WTC11 (cell line): ENCODE results near the gene PACS1. TPM values are rescaled to one million over a fixed set of nuclear protein-coding genes. Genes with fewer than 3 reads are reported as not detected.
A peak's percentile ranks its signal among the peaks of the same experiment; 100 is the strongest.

ENCODE experiments used
- ATAC-seq: fragments of 200-7000 bp; cut with Tn5 transposase; 2 replicates; pipeline ENCODE4 v1.10.0; 2021; ENCODE audit warnings: mild to moderate bottlenecking, moderate library complexity
- CTCF ChIA-PET: fragments of 300-600 bp; sonication (Branson Sonifier 250); formaldehyde crosslinking; loops from one replicate; lab custom pipeline; 2021; ENCODE audit warnings: antibody characterized with exemption; lab: Charles Lee
- POLR2A ChIA-PET: fragments of 350-600 bp; sonication (Branson Sonifier 250); formaldehyde crosslinking; loops from one replicate; lab custom pipeline; 2021; ENCODE audit warnings: antibody characterized with exemption; lab: Charles Lee
- DNase-seq: peaks from one replicate; pipeline ENCODE4 v3.0.0; 2021; ENCODE audit warnings: low spot score
- H3K27ac Mint-ChIP-seq: 2 replicates; pipeline ENCODE4 v1.8.0; 2021; ENCODE audit warnings: mixed read lengths
- H3K27me3 Mint-ChIP-seq: 2 replicates; pipeline ENCODE4 v1.8.0; 2021; ENCODE audit warnings: low read depth, mild to moderate bottlenecking, moderate library complexity, mixed read lengths
- H3K36me3 Mint-ChIP-seq: 2 replicates; pipeline ENCODE4 v1.8.0; 2021; ENCODE audit warnings: mixed read lengths
- H3K4me1 Mint-ChIP-seq: 2 replicates; pipeline ENCODE4 v1.8.0; 2022; ENCODE audit warnings: mixed read lengths
- H3K4me3 Mint-ChIP-seq: 2 replicates; pipeline ENCODE4 v1.8.0; 2021; ENCODE audit warnings: mild to moderate bottlenecking, moderate library complexity, mixed read lengths
- H3K9me3 Mint-ChIP-seq: 2 replicates; pipeline ENCODE4 v1.8.0; 2021; ENCODE audit warnings: mixed read lengths
- ATF1 ChIP-seq: sonication (generic); formaldehyde crosslinking; IDR thresholded peaks from 2 replicates; pipeline ENCODE4 v1.8.1; 2023; ENCODE audit warnings: mild to moderate bottlenecking, moderate library complexity, missing genetic modification reagents
- ATF6 ChIP-seq: sonication (generic); formaldehyde crosslinking; IDR thresholded peaks from 2 replicates; pipeline ENCODE4 v1.8.1; 2023; ENCODE audit warnings: mild to moderate bottlenecking, missing genetic modification reagents
- CDX4 ChIP-seq: fragments of 250-450 bp; sonication (Bioruptor Pico); IDR thresholded peaks from 2 replicates; pipeline ENCODE4 v1.9.0; 2021; ENCODE audit warnings: moderate library complexity, mild to moderate bottlenecking, inconsistent platforms, borderline replicate concordance
- CREM ChIP-seq: sonication (generic); formaldehyde crosslinking; IDR thresholded peaks from 2 replicates; pipeline ENCODE4 v1.8.1; 2022; ENCODE audit warnings: mild to moderate bottlenecking, missing genetic modification reagents, moderate library complexity
- CTCF ChIP-seq: fragments of 200-600 bp; IDR thresholded peaks from 2 replicates; pipeline ENCODE4 v1.8.0; 2022; ENCODE audit warnings: antibody characterized with exemption
- ERG ChIP-seq: fragments of 250-450 bp; sonication (Bioruptor Pico); IDR thresholded peaks from 2 replicates; pipeline ENCODE4 v1.8.0; 2021; ENCODE audit warnings: mild to moderate bottlenecking
- FOXP1 ChIP-seq: sonication (generic); formaldehyde crosslinking; IDR thresholded peaks from 2 replicates; pipeline ENCODE4 v1.8.0; 2022; ENCODE audit warnings: missing genetic modification reagents, mild to moderate bottlenecking, moderate library complexity, borderline replicate concordance
- NR3C1 ChIP-seq: sonication (generic); formaldehyde crosslinking; conservative IDR thresholded peaks from 2 replicates; pipeline ENCODE4 v1.8.1; 2023; ENCODE audit warnings: low read depth, mild to moderate bottlenecking, missing genetic modification reagents
- SOX15 ChIP-seq: fragments of 250-450 bp; sonication (Bioruptor Pico); IDR thresholded peaks from 2 replicates; pipeline ENCODE4 v1.9.0; 2021; ENCODE audit warnings: mild to moderate bottlenecking
- STAT6 ChIP-seq: sonication (generic); formaldehyde crosslinking; conservative IDR thresholded peaks from 2 replicates; pipeline ENCODE4 v1.8.1; 2023; ENCODE audit warnings: mild to moderate bottlenecking, low read depth, missing genetic modification reagents, moderate library complexity
- TP53 ChIP-seq: sonication (generic); formaldehyde crosslinking; IDR thresholded peaks from 2 replicates; pipeline ENCODE4 v1.8.1; 2023; ENCODE audit warnings: mild to moderate bottlenecking, missing genetic modification reagents
- ZBTB43 ChIP-seq: sonication (generic); formaldehyde crosslinking; IDR thresholded peaks from 2 replicates; pipeline ENCODE4 v1.8.1; 2023; ENCODE audit warnings: mild to moderate bottlenecking, missing genetic modification reagents
- ZNF121 ChIP-seq: sonication (generic); formaldehyde crosslinking; IDR thresholded peaks from 2 replicates; pipeline ENCODE4 v1.8.0; 2023; ENCODE audit warnings: missing genetic modification reagents
- ZNF416 ChIP-seq: fragments of 250-450 bp; sonication (Bioruptor Pico); IDR thresholded peaks from 2 replicates; pipeline ENCODE4 v1.9.0; 2021; ENCODE audit warnings: mild to moderate bottlenecking, inconsistent platforms
- total RNA-seq: library from RNA; stranded (reverse); gene quantifications from 3 replicates; pipeline ENCODE4 v1.2.3, GENCODE V29; 2021

PACS1 gene
- total RNA-seq, 1 experiment from 2014 or later: 34.8 TPM

- TF ChIP-seq ZNF121: no peak
- TF ChIP-seq ERG (CRISPR knock-in tag): no peak
- TF ChIP-seq NR3C1 (CRISPR knock-in tag): no peak
- TF ChIP-seq ZNF416 (CRISPR knock-in tag): no peak
- no peak for TF ChIP-seq ATF6
- TF ChIP-seq STAT6 (CRISPR knock-in tag): no peak
- no peak for TF ChIP-seq SOX15 (CRISPR knock-in tag)
- TF ChIP-seq ZBTB43 (CRISPR knock-in tag): no peak
- no peak for TF ChIP-seq TP53 (CRISPR knock-in tag)
- TF ChIP-seq CTCF: no peak
- TF ChIP-seq FOXP1 (CRISPR knock-in tag): no peak
- no peak for TF ChIP-seq CDX4
- no peak for TF ChIP-seq CREM
- TF ChIP-seq ATF1 (CRISPR knock-in tag): no peak
- Mint-ChIP-seq H3K36me3 (no peaks in the 10 kb centered on the region), H3K27me3 (peaks cover 38% of the 10 kb centered on the region), H3K27ac (no peak overlapping the region), H3K4me1 (peaks cover 26% of the 10 kb centered on the region), H3K4me3 (peak overlapping the region; percentile 37), H3K9me3 (no peaks in the 10 kb centered on the region)
- DNase-seq (no peak), ATAC-seq (no peak)
- ChIA-PET CTCF (interaction anchor here (1.2 to 2.3 kb wide), 2 partner anchors 19 to 29 kb away, joined by 3 to 8 read pairs; no protein-coding TSS in a partner anchor), POLR2A (no interaction called here)
These were observed 223.9 kb downstream of the PACS1 start for GRCh38 chr11:66293777-66294625.

Other genes with a start within 250 kb of the PACS1 start
- gene SNX32, start 236.3 kb upstream of the PACS1 start, total RNA-seq: 2.2 to 3.4 TPM (median 2.9 TPM) in 3 replicates
- gene CFL1, start 212.1 kb upstream of the PACS1 start, total RNA-seq: 1,014 to 1,073 TPM (median 1,031 TPM) in 3 replicates
- 44.9 to 45.9 TPM (median 45.1 TPM) in 3 replicates for gene MUS81, start 209.8 kb upstream of the PACS1 start, total RNA-seq
- 14.2 to 17.9 TPM (median 17.8 TPM) in 3 replicates for gene EFEMP2, start 197.5 kb upstream of the PACS1 start, total RNA-seq
- gene CTSW, start 190.4 kb upstream of the PACS1 start, total RNA-seq: 0.18 TPM in 1 of 3 replicates, not detected in the others
- 91.6 to 93.1 TPM (median 92.2 TPM) in 3 replicates for gene FIBP, start 181.8 kb upstream of the PACS1 start, total RNA-seq
- 52.7 to 55.3 TPM (median 53.0 TPM) in 3 replicates for gene CCDC85B, start 179.6 kb upstream of the PACS1 start, total RNA-seq
- 16.3 to 20.5 TPM (median 17.1 TPM) in 3 replicates for gene FOSL1, start 169.9 kb upstream of the PACS1 start, total RNA-seq
- gene C11orf68, start 151.2 kb upstream of the PACS1 start, total RNA-seq: 28.5 to 31.9 TPM (median 30.6 TPM) in 3 replicates
- gene DRAP1, start 150.8 kb upstream of the PACS1 start, total RNA-seq: 111 to 129 TPM (median 114 TPM) in 3 replicates
- 3.4 to 4.5 TPM (median 4.1 TPM) in 3 replicates for gene TSGA10IP, start 124.8 kb upstream of the PACS1 start, total RNA-seq
- gene SART1, start 108.5 kb upstream of the PACS1 start, total RNA-seq: 52.3 to 57.0 TPM (median 52.5 TPM) in 3 replicates
- gene EIF1AD, start 68.1 kb upstream of the PACS1 start, total RNA-seq: 29.7 to 37.6 TPM (median 32.6 TPM) in 3 replicates
- gene BANF1, start 67.8 kb upstream of the PACS1 start, total RNA-seq: 269 to 314 TPM (median 310 TPM) in 3 replicates
- 0.72 to 2.7 TPM (median 1.9 TPM) in 3 replicates for gene CST6, start 58.3 kb upstream of the PACS1 start, total RNA-seq
- not detected in 3 replicates for gene CATSPER1, start 43.8 kb upstream of the PACS1 start, total RNA-seq
- gene GAL3ST3, start 21.1 kb upstream of the PACS1 start, total RNA-seq: 21.3 to 22.6 TPM (median 21.6 TPM) in 3 replicates
- 235 to 295 TPM (median 251 TPM) in 3 replicates for gene SF3B2, start 17.9 kb upstream of the PACS1 start, total RNA-seq
- 52.3 to 54.9 TPM (median 54.1 TPM) in 3 replicates for gene KLC2, start 187.4 kb downstream of the PACS1 start, total RNA-seq
- gene RAB1B, start 198.4 kb downstream of the PACS1 start, total RNA-seq: 125 to 134 TPM (median 130 TPM) in 3 replicates
- gene CNIH2, start 207.9 kb downstream of the PACS1 start, total RNA-seq: 12.2 to 12.9 TPM (median 12.2 TPM) in 3 replicates
- gene YIF1A, start 218.9 kb downstream of the PACS1 start, total RNA-seq: 86.0 to 86.9 TPM (median 86.4 TPM) in 3 replicates
- gene TMEM151A, start 221.6 kb downstream of the PACS1 start, total RNA-seq: 2.2 to 2.3 TPM (median 2.3 TPM) in 3 replicates
- gene CD248, start 246.8 kb downstream of the PACS1 start, total RNA-seq: 2.6 to 2.8 TPM (median 2.7 TPM) in 3 replicates